Mesendoderm (in vitro differentiated cells): ENCODE results near the gene CALML3.

ENCODE experiments used
- DNase-seq: peaks from one replicate; pipeline ENCODE4 v3.0.0; 2013
- H2AK5ac ChIP-seq: 2 replicates; pipeline ENCODE4 v1.6.1; 2013; ENCODE audit warnings: low read length, inconsistent platforms
- H2BK120ac ChIP-seq: 2 replicates; pipeline ENCODE4 v1.6.1; 2013; ENCODE audit warnings: low read depth, mild to moderate bottlenecking, low read length, moderate library complexity, mixed read lengths
- H2BK15ac ChIP-seq: replicated peaks from 2 replicates; pipeline ENCODE4 v1.6.1; 2013; ENCODE audit warnings: low read depth, mild to moderate bottlenecking, moderate library complexity
- H2BK5ac ChIP-seq: 2 replicates; pipeline ENCODE4 v1.6.1; 2013; ENCODE audit warnings: low read length, inconsistent platforms
- H3K18ac ChIP-seq: 2 replicates; pipeline ENCODE4 v1.6.1; 2013; ENCODE audit warnings: mild to moderate bottlenecking, low read length, mixed read lengths
- H3K23ac ChIP-seq: one replicate; pipeline ENCODE4 v1.6.1; 2013; ENCODE audit warnings: low read length
- H3K27ac ChIP-seq: 2 replicates; pipeline ENCODE4 v1.5.1; 2013; ENCODE audit warnings: low read depth, mild to moderate bottlenecking, inconsistent platforms, low read length, moderate library complexity
- H3K27me3 ChIP-seq: 2 replicates; pipeline ENCODE4 v1.6.1; 2013; ENCODE audit warnings: low read length, control low read depth, mild to moderate bottlenecking, inconsistent platforms; ENCODE audit not compliant: insufficient read depth, poor library complexity
- H3K36me3 ChIP-seq: 2 replicates; pipeline ENCODE4 v1.6.1; 2013; ENCODE audit warnings: low read length, inconsistent platforms; ENCODE audit not compliant: control insufficient read depth, insufficient read depth
- H3K4ac ChIP-seq: one replicate; pipeline ENCODE4 v1.6.1; 2013; ENCODE audit warnings: low read depth, mild to moderate bottlenecking, low read length, moderate library complexity
- H3K4me1 ChIP-seq: 2 replicates; pipeline ENCODE4 v1.6.1; 2013; ENCODE audit warnings: low read depth, low read length, inconsistent platforms; ENCODE audit not compliant: control insufficient read depth
- H3K4me2 ChIP-seq: 2 replicates; pipeline ENCODE4 v1.6.1; 2013; ENCODE audit warnings: low read length
- H3K4me3 ChIP-seq: 2 replicates; pipeline ENCODE4 v1.5.1; 2013; ENCODE audit warnings: mild to moderate bottlenecking, low read length
- H3K56ac ChIP-seq: one replicate; pipeline ENCODE4 v1.6.1; 2013; ENCODE audit warnings: low read length
- H3K79me1 ChIP-seq: 2 replicates; pipeline ENCODE4 v1.6.1; 2013; ENCODE audit warnings: low read length, inconsistent platforms
- H3K79me2 ChIP-seq: 2 replicates; pipeline ENCODE4 v1.6.1; 2013; ENCODE audit warnings: mild to moderate bottlenecking, low read length; ENCODE audit not compliant: control insufficient read depth, insufficient read depth
- H3K9ac ChIP-seq: 2 replicates; pipeline ENCODE4 v1.6.1; 2013; ENCODE audit warnings: low read length, inconsistent platforms
- H4K5ac ChIP-seq: one replicate; pipeline ENCODE4 v1.6.1; 2013; ENCODE audit warnings: low read length
- H4K8ac ChIP-seq: one replicate; pipeline ENCODE4 v1.6.1; 2013; ENCODE audit warnings: low read depth, mild to moderate bottlenecking, control low read depth, low read length, moderate library complexity
- WGBS: extraction: QIAGEN DNeasy Blood & Tissue Kit; methylation state at CpG from one replicate; pipeline ENCODE4 v1.1.7; 2013; ENCODE audit warnings: low lambda C conversion rate, missing lambda C conversion rate; ENCODE audit not compliant: insufficient coverage; ENCODE audit errors: extremely low coverage; 5-methylcytosine and 5-hydroxymethylcytosine counted together

Gene CALML3

DNA sequence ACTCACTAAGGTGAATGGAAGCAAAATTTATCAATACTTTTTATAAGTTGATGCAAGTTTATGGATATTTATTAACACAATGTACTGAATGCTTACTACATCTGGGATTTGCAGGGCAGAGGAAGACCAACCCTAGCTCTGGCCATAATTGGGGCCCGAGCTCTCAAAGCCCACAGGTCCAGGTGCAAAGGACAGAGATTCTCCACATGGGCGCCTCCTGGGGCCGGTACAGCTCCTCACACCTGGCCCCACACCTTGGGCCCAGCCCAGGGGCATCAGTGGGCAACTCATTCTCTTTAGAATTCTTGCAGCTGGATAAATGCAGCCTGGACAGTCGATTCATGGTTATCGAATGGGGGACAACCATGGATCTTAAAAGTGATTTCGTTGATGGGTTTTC lies 47.1 kb downstream of the CALML3 start:
- Histone ChIP-seq H3K23ac (no peak overlapping the region), H3K4me3 (no peak overlapping the region), H4K5ac (no peak overlapping the region), H2BK120ac (no peak overlapping the region), H2BK5ac (no peak overlapping the region), H3K56ac (no peak overlapping the region), H4K8ac (no peak overlapping the region), H2BK15ac (no peak overlapping the region), H2AK5ac (no peak overlapping the region), H3K4ac (no peak overlapping the region), H3K9ac (no peak overlapping the region), H3K79me1 (no peaks in the 10 kb centered on the region), H3K27me3 (no peaks in the 10 kb centered on the region), H3K4me1 (no peaks in the 10 kb centered on the region), H3K4me2 (no peak overlapping the region), H3K79me2 (no peaks in the 10 kb centered on the region), H3K27ac (no peak overlapping the region), H3K18ac (no peak overlapping the region), H3K36me3 (no peaks in the 10 kb centered on the region)
- no peak for DNase-seq
- WGBS: no CpG with 5 or more reads among the region's 6 CpGs

DNA sequence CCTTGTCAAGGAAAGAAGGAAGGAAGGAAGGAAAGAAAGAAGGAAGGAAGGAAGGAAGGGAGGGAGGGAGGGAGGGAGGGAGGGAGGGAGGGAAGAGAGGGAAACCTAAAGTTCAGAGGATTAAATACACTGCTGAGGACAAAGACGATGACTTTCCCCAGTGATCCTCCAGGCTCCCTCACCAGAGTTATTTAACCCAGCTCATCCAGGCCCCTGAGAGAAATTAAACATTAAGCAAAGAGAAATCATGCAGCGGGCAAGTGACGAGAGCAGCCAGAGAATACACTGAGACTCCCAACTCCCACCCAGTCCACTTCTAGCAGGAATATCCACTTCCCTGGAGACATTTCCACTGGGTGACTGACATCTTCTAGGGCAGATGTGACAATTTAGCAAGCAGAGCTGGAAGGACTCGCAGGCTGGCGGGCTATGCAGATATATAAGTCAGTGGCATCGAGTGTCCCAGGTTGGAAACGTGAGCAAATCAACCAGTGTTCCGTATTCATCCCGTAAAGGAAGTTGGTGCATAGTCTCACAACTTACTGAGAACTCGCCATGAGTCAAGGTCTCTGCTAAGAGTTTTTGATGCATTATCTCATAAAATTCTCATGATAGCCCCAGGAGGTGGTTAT lies 48.7 kb downstream of the CALML3 start:
- no peak for DNase-seq
- H2BK15ac ChIP-seq: no peak overlapping the region
- H3K23ac ChIP-seq: no peak overlapping the region
- no peak overlapping the region for H3K18ac ChIP-seq
- no peak overlapping the region for H3K4me3 ChIP-seq
- H4K8ac ChIP-seq: no peak overlapping the region
- H3K56ac ChIP-seq: no peak overlapping the region
- no CpG with 5 or more reads among the region's 10 CpGs for whole genome bisulfite sequencing
- H4K5ac ChIP-seq: no peak overlapping the region
- H3K4me2 ChIP-seq: no peak overlapping the region
- H3K27me3 ChIP-seq: no peaks in the 10 kb centered on the region
- H3K4ac ChIP-seq: no peak overlapping the region
- no peak overlapping the region for H3K27ac ChIP-seq
- no peaks in the 10 kb centered on the region for H3K36me3 ChIP-seq
- H2BK5ac ChIP-seq: no peak overlapping the region
- H2AK5ac ChIP-seq: no peak overlapping the region
- H3K9ac ChIP-seq: no peak overlapping the region
- no peak overlapping the region for H2BK120ac ChIP-seq
- no peaks in the 10 kb centered on the region for H3K4me1 ChIP-seq
- H3K79me2 ChIP-seq: no peaks in the 10 kb centered on the region
- H3K79me1 ChIP-seq: no peaks in the 10 kb centered on the region

- Histone ChIP-seq H2BK5ac (no peak overlapping the region), H3K56ac (no peak overlapping the region), H3K18ac (no peak overlapping the region), H2BK15ac (no peak overlapping the region), H3K27ac (no peak overlapping the region), H2BK120ac (no peak overlapping the region), H3K36me3 (no peaks in the 10 kb centered on the region), H3K27me3 (no peaks in the 10 kb centered on the region), H3K4me1 (no peaks in the 10 kb centered on the region), H4K8ac (no peak overlapping the region), H3K79me1 (no peaks in the 10 kb centered on the region), H3K79me2 (no peaks in the 10 kb centered on the region), H4K5ac (no peak overlapping the region), H3K9ac (no peak overlapping the region), H2AK5ac (no peak overlapping the region), H3K4me3 (no peak overlapping the region), H3K4me2 (no peak overlapping the region), H3K4ac (no peak overlapping the region), H3K23ac (no peak overlapping the region)
- DNase-seq: no peak
- WGBS: no CpG with 5 or more reads among the region's 20 CpGs
These were observed 49.3 kb downstream of the CALML3 start for GRCh38 chr10:5573968-5574641.

GRCh38 chr10:5574642-5575131 lies 49.9 kb downstream of the CALML3 start:
- H3K56ac ChIP-seq: no peak overlapping the region

GRCh38 chr10:5575144-5575481 lies 50.4 kb downstream of the CALML3 start:
- Histone ChIP-seq H4K8ac (no peak overlapping the region), H3K56ac (no peak overlapping the region), H3K9ac (no peak overlapping the region), H3K23ac (no peak overlapping the region), H3K4me1 (no peaks in the 10 kb centered on the region), H3K36me3 (no peaks in the 10 kb centered on the region), H3K4me2 (no peak overlapping the region), H3K79me1 (no peaks in the 10 kb centered on the region), H3K18ac (no peak overlapping the region), H3K79me2 (no peaks in the 10 kb centered on the region), H3K27ac (no peak overlapping the region), H2BK15ac (no peak overlapping the region), H4K5ac (no peak overlapping the region), H2BK5ac (no peak overlapping the region), H3K4ac (no peak overlapping the region), H2BK120ac (no peak overlapping the region), H3K27me3 (no peaks in the 10 kb centered on the region), H3K4me3 (no peak overlapping the region), H2AK5ac (no peak overlapping the region)
- no peak for DNase-seq
- WGBS: no CpG with 5 or more reads among the region's 9 CpGs

More at GRCh38 chr10:5574642-5575131, 49.9 kb downstream of the CALML3 start:
- WGBS: no CpG with 5 or more reads among the region's 14 CpGs
- Histone ChIP-seq H3K4me3 (no peak overlapping the region), H3K4me2 (no peak overlapping the region), H3K18ac (no peak overlapping the region), H3K23ac (no peak overlapping the region), H2BK5ac (no peak overlapping the region), H2AK5ac (no peak overlapping the region), H3K9ac (no peak overlapping the region), H3K27ac (no peak overlapping the region), H2BK15ac (no peak overlapping the region), H3K4me1 (no peaks in the 10 kb centered on the region), H3K36me3 (no peaks in the 10 kb centered on the region), H4K5ac (no peak overlapping the region), H3K79me2 (no peaks in the 10 kb centered on the region), H3K4ac (no peak overlapping the region), H4K8ac (no peak overlapping the region), H3K27me3 (no peaks in the 10 kb centered on the region), H3K79me1 (no peaks in the 10 kb centered on the region), H2BK120ac (no peak overlapping the region)
- DNase-seq: no peak
